ENCODE measurements around the gene FRY. TPM values are rescaled to one million over a fixed set of nuclear protein-coding genes. Genes with fewer than 3 reads are reported as not detected.

FRY gene
- total and polyA plus RNA-seq, 2 of the 13 experiments (the other 11 are each of a cell fraction or from before 2014, with no cell fraction given), result 8.2 to 13.1 TPM

DNA sequence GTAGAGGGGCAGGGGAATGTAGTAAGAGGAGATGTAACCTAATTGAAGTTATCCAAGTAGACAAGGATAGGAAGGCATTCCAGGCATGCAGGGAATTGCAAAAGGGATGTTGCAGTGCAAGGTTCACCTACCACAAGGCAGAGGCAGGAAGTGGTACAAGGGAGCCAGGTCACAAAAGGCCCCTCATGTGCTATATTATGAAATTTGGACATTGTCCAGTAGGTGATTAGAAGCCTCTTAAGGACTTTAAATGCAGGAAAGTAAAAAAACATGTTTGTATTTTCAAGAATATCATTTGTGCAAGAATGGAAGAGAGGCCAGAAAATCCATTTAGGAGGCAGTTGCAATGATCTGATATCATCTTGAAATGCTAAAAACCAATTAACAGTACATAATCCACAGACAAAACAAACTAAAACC lies 111.4 kb downstream of the FRY start (continued):
- TF ChIP-seq, protein P1, sequence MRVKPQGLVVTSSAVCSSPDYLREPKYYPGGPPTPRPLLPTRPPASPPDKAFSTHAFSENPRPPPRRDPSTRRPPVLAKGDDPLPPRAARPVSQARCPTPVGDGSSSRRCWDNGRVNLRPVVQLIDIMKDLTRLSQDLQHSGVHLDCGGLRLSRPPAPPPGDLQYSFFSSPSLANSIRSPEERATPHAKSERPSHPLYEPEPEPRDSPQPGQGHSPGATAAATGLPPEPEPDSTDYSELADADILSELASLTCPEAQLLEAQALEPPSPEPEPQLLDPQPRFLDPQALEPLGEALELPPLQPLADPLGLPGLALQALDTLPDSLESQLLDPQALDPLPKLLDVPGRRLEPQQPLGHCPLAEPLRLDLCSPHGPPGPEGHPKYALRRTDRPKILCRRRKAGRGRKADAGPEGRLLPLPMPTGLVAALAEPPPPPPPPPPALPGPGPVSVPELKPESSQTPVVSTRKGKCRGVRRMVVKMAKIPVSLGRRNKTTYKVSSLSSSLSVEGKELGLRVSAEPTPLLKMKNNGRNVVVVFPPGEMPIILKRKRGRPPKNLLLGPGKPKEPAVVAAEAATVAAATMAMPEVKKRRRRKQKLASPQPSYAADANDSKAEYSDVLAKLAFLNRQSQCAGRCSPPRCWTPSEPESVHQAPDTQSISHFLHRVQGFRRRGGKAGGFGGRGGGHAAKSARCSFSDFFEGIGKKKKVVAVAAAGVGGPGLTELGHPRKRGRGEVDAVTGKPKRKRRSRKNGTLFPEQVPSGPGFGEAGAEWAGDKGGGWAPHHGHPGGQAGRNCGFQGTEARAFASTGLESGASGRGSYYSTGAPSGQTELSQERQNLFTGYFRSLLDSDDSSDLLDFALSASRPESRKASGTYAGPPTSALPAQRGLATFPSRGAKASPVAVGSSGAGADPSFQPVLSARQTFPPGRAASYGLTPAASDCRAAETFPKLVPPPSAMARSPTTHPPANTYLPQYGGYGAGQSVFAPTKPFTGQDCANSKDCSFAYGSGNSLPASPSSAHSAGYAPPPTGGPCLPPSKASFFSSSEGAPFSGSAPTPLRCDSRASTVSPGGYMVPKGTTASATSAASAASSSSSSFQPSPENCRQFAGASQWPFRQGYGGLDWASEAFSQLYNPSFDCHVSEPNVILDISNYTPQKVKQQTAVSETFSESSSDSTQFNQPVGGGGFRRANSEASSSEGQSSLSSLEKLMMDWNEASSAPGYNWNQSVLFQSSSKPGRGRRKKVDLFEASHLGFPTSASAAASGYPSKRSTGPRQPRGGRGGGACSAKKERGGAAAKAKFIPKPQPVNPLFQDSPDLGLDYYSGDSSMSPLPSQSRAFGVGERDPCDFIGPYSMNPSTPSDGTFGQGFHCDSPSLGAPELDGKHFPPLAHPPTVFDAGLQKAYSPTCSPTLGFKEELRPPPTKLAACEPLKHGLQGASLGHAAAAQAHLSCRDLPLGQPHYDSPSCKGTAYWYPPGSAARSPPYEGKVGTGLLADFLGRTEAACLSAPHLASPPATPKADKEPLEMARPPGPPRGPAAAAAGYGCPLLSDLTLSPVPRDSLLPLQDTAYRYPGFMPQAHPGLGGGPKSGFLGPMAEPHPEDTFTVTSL (CRISPR knock-in tag; IDR thresholded peaks at IDR 0.05; ENCODE audit: borderline replicate concordance), result peak; percentile 98
- TF ChIP-seq, protein P2, sequence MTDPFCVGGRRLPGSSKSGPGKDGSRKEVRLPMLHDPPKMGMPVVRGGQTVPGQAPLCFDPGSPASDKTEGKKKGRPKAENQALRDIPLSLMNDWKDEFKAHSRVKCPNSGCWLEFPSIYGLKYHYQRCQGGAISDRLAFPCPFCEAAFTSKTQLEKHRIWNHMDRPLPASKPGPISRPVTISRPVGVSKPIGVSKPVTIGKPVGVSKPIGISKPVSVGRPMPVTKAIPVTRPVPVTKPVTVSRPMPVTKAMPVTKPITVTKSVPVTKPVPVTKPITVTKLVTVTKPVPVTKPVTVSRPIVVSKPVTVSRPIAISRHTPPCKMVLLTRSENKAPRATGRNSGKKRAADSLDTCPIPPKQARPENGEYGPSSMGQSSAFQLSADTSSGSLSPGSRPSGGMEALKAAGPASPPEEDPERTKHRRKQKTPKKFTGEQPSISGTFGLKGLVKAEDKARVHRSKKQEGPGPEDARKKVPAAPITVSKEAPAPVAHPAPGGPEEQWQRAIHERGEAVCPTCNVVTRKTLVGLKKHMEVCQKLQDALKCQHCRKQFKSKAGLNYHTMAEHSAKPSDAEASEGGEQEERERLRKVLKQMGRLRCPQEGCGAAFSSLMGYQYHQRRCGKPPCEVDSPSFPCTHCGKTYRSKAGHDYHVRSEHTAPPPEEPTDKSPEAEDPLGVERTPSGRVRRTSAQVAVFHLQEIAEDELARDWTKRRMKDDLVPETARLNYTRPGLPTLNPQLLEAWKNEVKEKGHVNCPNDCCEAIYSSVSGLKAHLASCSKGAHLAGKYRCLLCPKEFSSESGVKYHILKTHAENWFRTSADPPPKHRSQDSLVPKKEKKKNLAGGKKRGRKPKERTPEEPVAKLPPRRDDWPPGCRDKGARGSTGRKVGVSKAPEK (CRISPR knock-in tag; IDR thresholded peaks at IDR 0.05; ENCODE audit: borderline replicate concordance), result peak; percentile 49; the same call in 1 of the 2 replicates
- TF ChIP-seq ATM (IDR thresholded peaks at IDR 0.05; ENCODE audit: borderline replicate concordance) (no peak), TEAD3 (CRISPR knock-in tag; optimal IDR thresholded peaks at IDR 0.05; ENCODE audit: borderline replicate concordance) (peak; percentile 100), HHEX (CRISPR knock-in tag; IDR thresholded peaks at IDR 0.05) (peak; percentile 49; the same call in 1 of the 2 replicates), HCFC1 (IDR thresholded peaks at IDR 0.05; ENCODE audit: low read depth, low read length) (no peak), ZNF775 (CRISPR knock-in tag; IDR thresholded peaks at IDR 0.05; ENCODE audit: borderline replicate concordance) (no peak), HNF1A (IDR thresholded peaks at IDR 0.05; ENCODE audit: low read depth) (peak; percentile 61; the same call in 1 of the 2 replicates), HNF1A (CRISPR knock-in tag; IDR thresholded peaks at IDR 0.05; ENCODE audit: borderline replicate concordance) (peak; percentile 81; the same call in 1 of the 2 replicates), MEIS2 (CRISPR knock-in tag; IDR thresholded peaks at IDR 0.05) (peak; percentile 76), SPEN (CRISPR knock-in tag; IDR thresholded peaks at IDR 0.05; ENCODE audit: low read depth) (peak; percentile 52; the same call in 1 of the 2 replicates), HDAC6 (IDR thresholded peaks at IDR 0.05; ENCODE audit: low read depth, low read length) (no peak)
- TF ChIP-seq, protein P3, sequence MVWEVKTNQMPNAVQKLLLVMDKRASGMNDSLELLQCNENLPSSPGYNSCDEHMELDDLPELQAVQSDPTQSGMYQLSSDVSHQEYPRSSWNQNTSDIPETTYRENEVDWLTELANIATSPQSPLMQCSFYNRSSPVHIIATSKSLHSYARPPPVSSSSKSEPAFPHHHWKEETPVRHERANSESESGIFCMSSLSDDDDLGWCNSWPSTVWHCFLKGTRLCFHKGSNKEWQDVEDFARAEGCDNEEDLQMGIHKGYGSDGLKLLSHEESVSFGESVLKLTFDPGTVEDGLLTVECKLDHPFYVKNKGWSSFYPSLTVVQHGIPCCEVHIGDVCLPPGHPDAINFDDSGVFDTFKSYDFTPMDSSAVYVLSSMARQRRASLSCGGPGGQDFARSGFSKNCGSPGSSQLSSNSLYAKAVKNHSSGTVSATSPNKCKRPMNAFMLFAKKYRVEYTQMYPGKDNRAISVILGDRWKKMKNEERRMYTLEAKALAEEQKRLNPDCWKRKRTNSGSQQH (CRISPR knock-in tag; IDR thresholded peaks at IDR 0.05; ENCODE audit: low read depth), result peak; percentile 67; the same call in 1 of the 2 replicates

All from HepG2 (cell line).